ENCODE data around the gene SATB1.

The SATB1 gene

GRCh38 chr3:18423401-18424212 lies 1.5 kb downstream of the SATB1 start (continued):
- TF ChIP-seq ZNF518A (tag by site-specific recombination; conservative IDR thresholded peaks at IDR 0.05; ENCODE audit: low read depth) (no peak), ZNF692 (tag by site-specific recombination; IDR thresholded peaks at IDR 0.05) (peak; percentile 38; the same call in 1 of the 2 replicates), ZFP69B (tag by site-specific recombination; IDR thresholded peaks at IDR 0.05) (no peak), ZNF843 (tag by site-specific recombination; IDR thresholded peaks at IDR 0.05) (0 out of 2 replicates have a peak, but pooled peaks have one; percentile 24), ZNF610 (tag by site-specific recombination; IDR thresholded peaks at IDR 0.05; ENCODE audit: borderline replicate concordance) (no peak), ZNF530 (tag by site-specific recombination; IDR thresholded peaks at IDR 0.05; ENCODE audit: low read depth) (no peak), ZNF660 (tag by site-specific recombination; IDR thresholded peaks at IDR 0.05) (peak; percentile 62; the same call in 1 of the 2 replicates), ZBTB44 (tag by site-specific recombination; IDR thresholded peaks at IDR 0.05) (no peak), ZNF37A (tag by site-specific recombination; IDR thresholded peaks at IDR 0.05) (no peak), ZNF10 (tag by site-specific recombination; IDR thresholded peaks at IDR 0.05) (no peak), ZBTB49 (tag by site-specific recombination; IDR thresholded peaks at IDR 0.05; ENCODE audit: low read depth) (no peak), ZNF426 (tag by site-specific recombination; IDR thresholded peaks at IDR 0.05) (no peak), ZNF335 (tag by site-specific recombination; conservative IDR thresholded peaks at IDR 0.05) (no peak; the same call in 1 of the 2 replicates), ZNF404 (tag by site-specific recombination; IDR thresholded peaks at IDR 0.05) (no peak), OSR2 (tag by site-specific recombination; IDR thresholded peaks at IDR 0.05) (no peak), PBX3 (CRISPR knock-in tag; IDR thresholded peaks at IDR 0.05) (no peak), ZNF585B (tag by site-specific recombination; IDR thresholded peaks at IDR 0.05) (no peak), ZNF221 (tag by site-specific recombination; IDR thresholded peaks at IDR 0.05; ENCODE audit: borderline replicate concordance) (no peak), ZNF837 (tag by site-specific recombination; IDR thresholded peaks at IDR 0.05) (no peak), ZBTB1 (tag by site-specific recombination; IDR thresholded peaks at IDR 0.05) (no peak), ZBTB6 (tag by site-specific recombination; IDR thresholded peaks at IDR 0.05) (no peak), HOXC10 (CRISPR knock-in tag; IDR thresholded peaks at IDR 0.05) (no peak), ZNF174 (tag by site-specific recombination; IDR thresholded peaks at IDR 0.05) (no peak), ZNF654 (tag by site-specific recombination; IDR thresholded peaks at IDR 0.05; ENCODE audit: low read depth) (no peak), ZNF157 (tag by site-specific recombination; IDR thresholded peaks at IDR 0.05) (no peak), TCF7L2 (IDR thresholded peaks at IDR 0.05; ENCODE audit: borderline replicate concordance, low read depth, low read length) (no peak), ZSCAN30 (tag by site-specific recombination; IDR thresholded peaks at IDR 0.05) (0 out of 2 replicates have a peak, but pooled peaks have one; percentile 55)
